Myometrial cell (primary cell): ENCODE measurements around the gene CD68. TPM values are rescaled to one million over a fixed set of nuclear protein-coding genes. Genes with fewer than 3 reads are reported as not detected.

ENCODE experiments used
- total RNA-seq: library from RNA; depleted of rRNA; stranded (reverse); fragments of >200 nt; gene quantifications from 2 replicates; pipeline ENCODE4 v1.2.3, GENCODE V29; 2015

The CD68 gene
- total RNA-seq: 47.6 and 49.6 TPM in 2 replicates

GRCh38 chr17:7579001-7579833, at the start of gene CD68:
TSS of gene CD68 (plus strand) at chr17:7579638. CDS start at chr17:7579678, 40 bp downstream.

GRCh38 chr17:7548585-7549400, 30.6 kb upstream of the CD68 start, which contains the start of gene TNFSF12:
TSS of gene TNFSF12 (plus strand) at chr17:7549058. CDS start at chr17:7549154, 96 bp downstream.

GRCh38 chr17:7558544-7559319, 20.7 kb upstream of the CD68 start, which contains the start of gene TNFSF13:
TSS of gene TNFSF13 (plus strand) at chr17:7558750. CDS start at chr17:7559040, 290 bp downstream.

GRCh38 chr17:7561589-7562207, 17.7 kb upstream of the CD68 start, which contains the start of gene SENP3:
TSS of gene SENP3 (plus strand) at chr17:7561919. CDS start at chr17:7563077, 1,158 bp downstream.

GRCh38 chr17:7583253-7584109, 4.0 kb downstream of the CD68 start, which contains the start of gene MPDU1:
TSS of gene MPDU1 (plus strand) at chr17:7583852. CDS start at chr17:7583863, 11 bp downstream.

GRCh38 chr17:7589891-7590691, 10.7 kb downstream of the CD68 start, which contains the start of gene SOX15:
TSS of gene SOX15 (minus strand) at chr17:7590094. CDS start at chr17:7589676, 418 bp downstream.

GRCh38 chr17:7614425-7615264, 35.2 kb downstream of the CD68 start, which contains the start of gene FXR2:
TSS of gene FXR2 (minus strand) at chr17:7614897. CDS start at chr17:7614532, 365 bp downstream.

GRCh38 chr17:7627250-7628121, 48.0 kb downstream of the CD68 start, which contains the start of gene SAT2:
TSS of gene SAT2 (minus strand) at chr17:7627821. CDS start at chr17:7627635, 186 bp downstream.

GRCh38 chr17:7629939-7630571, 50.6 kb downstream of the CD68 start, which contains the start of gene SHBG:
TSS of gene SHBG (plus strand) at chr17:7630135. CDS start at chr17:7630173, 38 bp downstream.

Other genes starting within 250 kb of the CD68 start
- 0.71 and 2.3 TPM in 2 replicates for gene ACAP1, start 243.1 kb upstream of the CD68 start, total RNA-seq
- gene KCTD11, start 227.5 kb upstream of the CD68 start, total RNA-seq: 15.6 and 17.5 TPM in 2 replicates
- not detected in 2 replicates for gene TMEM95, start 224.5 kb upstream of the CD68 start, total RNA-seq
- 0.18 and 0.29 TPM in 2 replicates for gene TNK1, start 198.5 kb upstream of the CD68 start, total RNA-seq
- gene PLSCR3, start 185.1 kb upstream of the CD68 start, total RNA-seq: 60.4 and 85.3 TPM in 2 replicates
- gene TMEM256, start 175.5 kb upstream of the CD68 start, total RNA-seq: 160 and 240 TPM in 2 replicates
- 18.3 and 20.2 TPM in 2 replicates for gene NLGN2, start 171.8 kb upstream of the CD68 start, total RNA-seq
- gene SPEM1, start 159.3 kb upstream of the CD68 start, total RNA-seq: not detected in 2 replicates
- not detected in 2 replicates for gene SPEM2, start 154.0 kb upstream of the CD68 start, total RNA-seq
- gene SPEM3, start 150.8 kb upstream of the CD68 start, total RNA-seq: not detected in 2 replicates
- 1.7 and 3.4 TPM in 2 replicates for gene TMEM102, start 144.2 kb upstream of the CD68 start, total RNA-seq
- gene FGF11, start 140.1 kb upstream of the CD68 start, total RNA-seq: 0.29 and 1.1 TPM in 2 replicates
- 3.5 and 7.1 TPM in 2 replicates for gene CHRNB1, start 134.6 kb upstream of the CD68 start, total RNA-seq
- 23.2 and 24.2 TPM in 2 replicates for gene ZBTB4, start 100.0 kb upstream of the CD68 start, total RNA-seq
- not detected in 2 replicates for gene SLC35G6, start 98.2 kb upstream of the CD68 start, total RNA-seq
- gene POLR2A, start 95.3 kb upstream of the CD68 start, total RNA-seq: 44.7 and 56.2 TPM in 2 replicates
- gene TNFSF12, start 30.6 kb upstream of the CD68 start, total RNA-seq: 30.6 and 36.5 TPM in 2 replicates
- 0.53 and 6.1 TPM in 2 replicates for gene TNFSF13, start 20.9 kb upstream of the CD68 start, total RNA-seq
- gene SENP3, start 17.7 kb upstream of the CD68 start, total RNA-seq: 71.2 and 76.1 TPM in 2 replicates
- gene MPDU1, start 4.2 kb downstream of the CD68 start, total RNA-seq: 280 and 394 TPM in 2 replicates
- gene SOX15, start 10.5 kb downstream of the CD68 start, total RNA-seq: 2.5 TPM in 1 of 2 replicates, not detected in the other
- gene FXR2, start 35.3 kb downstream of the CD68 start, total RNA-seq: 38.8 and 64.9 TPM in 2 replicates
- 43.4 and 46.1 TPM in 2 replicates for gene SAT2, start 48.2 kb downstream of the CD68 start, total RNA-seq
- 11.8 TPM in 1 of 2 replicates, not detected in the other for gene SHBG, start 50.5 kb downstream of the CD68 start, total RNA-seq
- not detected in 2 replicates for gene ATP1B2, start 71.3 kb downstream of the CD68 start, total RNA-seq
- 33.0 and 41.8 TPM in 2 replicates for gene TP53, start 107.9 kb downstream of the CD68 start, total RNA-seq
- 16.7 and 18.8 TPM in 2 replicates for gene WRAP53, start 108.8 kb downstream of the CD68 start, total RNA-seq
- 0.18 TPM in 1 of 2 replicates, not detected in the other for gene EFNB3, start 125.6 kb downstream of the CD68 start, total RNA-seq
- 0.18 and 0.29 TPM in 2 replicates for gene DNAH2, start 138.1 kb downstream of the CD68 start, total RNA-seq